HG03175 (cell line): ENCODE data around the gene IFI30.

ENCODE experiments used
- ATAC-seq: cut with Tn5 transposase; IDR thresholded peaks from one replicate; pipeline ENCODE4 v1.9.1; 2021; ENCODE audit warnings: mild to moderate bottlenecking, moderate library complexity; ENCODE audit not compliant: unreplicated experiment

Gene IFI30

DNA sequence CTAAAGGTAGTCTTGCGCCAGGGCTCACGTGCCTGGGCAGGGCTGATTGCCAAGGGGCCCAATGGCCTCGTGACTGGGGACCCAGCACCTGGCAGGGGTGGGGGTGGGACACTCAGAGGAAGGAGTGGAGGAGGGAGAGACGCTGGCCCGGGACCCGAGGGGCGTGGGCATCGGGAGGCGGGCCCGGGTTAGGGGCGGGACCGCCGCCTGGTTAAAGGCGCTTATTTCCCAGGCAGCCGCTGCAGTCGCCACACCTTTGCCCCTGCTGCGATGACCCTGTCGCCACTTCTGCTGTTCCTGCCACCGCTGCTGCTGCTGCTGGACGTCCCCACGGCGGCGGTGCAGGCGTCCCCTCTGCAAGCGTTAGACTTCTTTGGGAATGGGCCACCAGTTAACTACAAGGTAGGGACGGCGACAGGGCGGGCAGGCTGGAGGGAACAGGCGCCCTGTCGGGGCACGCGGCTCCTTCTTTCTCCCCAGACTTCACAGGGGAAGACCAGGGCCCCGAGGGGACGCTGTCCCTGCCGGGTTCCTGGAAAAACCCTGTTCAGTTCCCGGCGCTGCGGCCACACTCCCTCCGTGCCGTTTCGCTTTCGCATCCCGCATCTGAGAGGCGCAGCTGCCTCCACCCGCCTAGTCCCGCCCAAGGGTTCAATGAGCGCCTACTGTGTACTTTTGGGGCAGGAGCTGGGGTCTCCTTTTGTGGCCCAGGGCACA lies at the start of gene IFI30:
IFI30 (plus strand) TSS at position 242 of the 717 bp plus-strand sequence; CDS start at position 271, 29 bp downstream.
- ATAC-seq, result peak; percentile 45

DNA sequence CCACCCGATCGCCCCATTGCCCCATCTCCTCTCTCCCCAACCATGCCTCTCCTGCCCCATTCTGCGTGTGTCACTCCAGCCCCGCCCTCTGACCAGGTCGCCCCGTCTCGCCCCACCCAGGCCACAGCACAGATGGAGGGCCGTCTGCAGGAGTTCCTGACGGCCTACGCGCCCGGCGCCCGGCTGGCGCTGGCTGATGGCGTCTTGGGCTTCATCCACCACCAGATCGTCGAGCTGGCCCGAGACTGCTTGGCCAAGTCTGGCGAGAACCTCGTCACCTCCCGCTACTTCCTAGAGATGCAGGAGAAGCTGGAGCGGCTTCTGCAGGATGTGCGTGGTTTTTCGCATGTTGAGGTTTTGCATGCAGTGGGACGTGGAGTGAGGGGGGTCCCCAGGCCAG lies 49.8 kb upstream of the IFI30 start:
- no peak for ATAC-seq

DNA sequence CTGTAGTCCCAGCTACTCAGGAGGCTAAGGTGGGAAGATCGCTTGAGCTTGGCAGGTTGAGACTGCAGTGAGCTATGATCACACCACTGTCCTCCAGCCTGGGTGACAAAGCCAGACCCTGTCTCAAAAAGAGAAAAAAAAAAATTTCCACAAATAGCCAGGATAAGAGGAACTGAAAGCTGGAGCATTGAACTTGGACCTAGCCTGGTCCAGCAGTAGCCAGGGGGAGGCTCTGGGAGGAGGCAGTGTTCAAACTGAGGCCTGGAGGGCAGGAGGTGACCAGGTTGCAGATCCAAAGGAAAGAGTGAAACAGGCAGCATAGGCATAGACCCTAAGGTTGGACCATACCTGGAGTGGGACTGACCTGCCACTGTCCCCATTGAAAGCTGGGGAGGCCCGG lies 47.5 kb upstream of the IFI30 start:
- ATAC-seq, result no peak

DNA sequence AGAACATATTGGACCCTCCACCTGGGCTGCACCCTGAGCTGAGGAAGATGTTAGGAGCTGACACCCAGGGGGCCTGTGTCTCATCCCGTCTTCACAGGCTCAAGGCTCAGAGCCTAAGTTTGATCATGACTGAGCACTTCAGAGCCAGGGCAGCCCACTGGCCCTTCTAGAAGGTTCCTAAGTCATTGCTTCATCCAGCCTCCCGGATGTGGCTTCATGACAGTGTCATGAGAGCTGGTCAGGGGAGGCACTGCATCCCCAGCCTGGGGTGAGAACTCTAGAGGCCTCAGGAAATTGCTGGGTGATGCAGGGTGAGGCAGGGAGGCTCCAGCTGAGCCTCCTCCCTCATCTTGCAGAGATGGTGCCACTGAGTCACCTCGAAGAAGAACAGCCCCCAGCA lies 45.6 kb upstream of the IFI30 start:
- no peak for ATAC-seq

DNA sequence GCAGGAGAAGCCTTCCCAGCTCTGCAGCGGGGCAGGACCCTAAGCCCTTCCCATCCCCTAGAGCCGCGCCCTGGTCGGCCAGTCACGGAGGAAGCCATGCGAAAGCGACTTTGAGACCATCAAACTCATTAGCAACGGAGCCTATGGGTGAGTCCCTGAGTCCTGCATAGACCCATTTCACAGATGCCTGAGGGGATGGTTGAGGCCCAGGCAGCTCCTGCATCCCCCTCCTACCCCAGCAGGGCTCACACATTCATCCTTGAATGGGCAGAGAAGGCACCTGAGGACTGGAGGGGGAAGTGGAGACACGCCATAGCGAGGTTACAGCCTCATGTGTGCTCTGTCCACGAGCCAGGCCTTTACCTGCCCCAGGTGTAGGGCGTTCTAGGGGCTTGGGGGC lies 44.8 kb upstream of the IFI30 start:
- ATAC-seq, result no peak

DNA sequence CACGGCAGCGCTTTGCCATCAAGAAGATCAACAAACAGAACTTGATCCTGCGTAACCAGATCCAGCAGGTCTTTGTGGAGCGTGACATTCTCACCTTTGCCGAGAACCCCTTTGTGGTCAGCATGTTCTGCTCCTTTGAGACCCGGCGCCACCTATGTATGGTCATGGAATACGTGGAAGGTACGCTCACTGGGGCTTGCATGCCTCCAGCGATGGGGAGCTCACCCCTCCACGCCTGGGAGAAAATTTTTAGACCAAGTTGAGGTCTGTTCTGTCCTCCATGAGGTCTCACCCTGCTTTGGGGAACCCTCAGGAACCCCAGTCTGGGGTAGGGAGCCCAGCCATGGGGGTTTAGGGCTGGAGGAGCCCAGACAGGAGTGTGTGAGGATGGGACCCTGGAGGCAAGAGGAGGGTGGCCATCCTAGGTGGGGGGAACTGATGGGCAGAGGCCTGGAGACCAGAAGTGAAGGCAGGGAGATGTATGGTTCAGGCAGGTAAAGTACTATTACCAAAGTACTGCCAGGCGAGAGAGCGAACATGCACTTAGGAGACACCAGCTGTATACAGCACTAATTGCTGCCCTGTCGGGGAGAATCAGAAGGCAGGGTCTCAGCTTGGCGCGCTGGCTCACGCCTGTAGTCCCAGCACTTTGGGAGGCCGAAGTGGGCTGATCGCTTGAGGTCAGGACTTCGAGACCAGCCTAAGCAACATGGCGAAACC lies 42.9 kb upstream of the IFI30 start:
- no peak for ATAC-seq

DNA sequence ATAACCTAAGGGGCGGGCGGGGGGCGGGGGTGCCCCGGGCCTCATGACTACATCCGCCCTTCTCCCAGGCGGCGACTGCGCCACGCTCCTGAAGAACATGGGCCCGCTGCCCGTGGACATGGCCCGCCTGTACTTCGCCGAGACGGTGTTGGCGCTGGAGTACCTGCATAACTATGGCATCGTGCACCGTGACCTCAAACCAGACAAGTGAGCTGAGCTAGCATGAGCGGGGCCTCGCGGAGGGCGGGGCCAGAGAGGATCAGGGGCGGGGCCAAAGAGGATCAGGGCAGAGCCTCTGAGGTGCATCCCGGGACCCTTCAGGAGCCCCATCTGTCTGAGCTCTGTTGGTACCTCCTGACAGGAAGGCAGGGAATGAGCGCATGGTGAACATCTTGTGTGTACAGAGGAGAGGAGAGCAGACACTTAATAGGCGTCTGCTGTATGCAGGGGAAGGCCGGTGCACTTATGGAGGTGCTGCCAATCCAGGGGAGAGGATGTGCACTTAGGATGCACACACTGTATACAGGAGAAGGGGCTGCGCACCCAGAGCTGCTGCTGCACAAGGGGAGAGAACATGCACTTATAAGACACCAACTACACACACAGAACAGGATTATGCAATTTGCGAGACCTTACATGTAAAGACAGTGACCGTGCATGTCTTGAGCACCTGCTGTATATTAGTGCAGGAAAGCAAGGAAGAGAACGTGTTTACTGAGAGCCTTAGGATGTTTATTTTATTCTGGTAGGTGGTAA lies 41.6 kb upstream of the IFI30 start:
- no peak for ATAC-seq

DNA sequence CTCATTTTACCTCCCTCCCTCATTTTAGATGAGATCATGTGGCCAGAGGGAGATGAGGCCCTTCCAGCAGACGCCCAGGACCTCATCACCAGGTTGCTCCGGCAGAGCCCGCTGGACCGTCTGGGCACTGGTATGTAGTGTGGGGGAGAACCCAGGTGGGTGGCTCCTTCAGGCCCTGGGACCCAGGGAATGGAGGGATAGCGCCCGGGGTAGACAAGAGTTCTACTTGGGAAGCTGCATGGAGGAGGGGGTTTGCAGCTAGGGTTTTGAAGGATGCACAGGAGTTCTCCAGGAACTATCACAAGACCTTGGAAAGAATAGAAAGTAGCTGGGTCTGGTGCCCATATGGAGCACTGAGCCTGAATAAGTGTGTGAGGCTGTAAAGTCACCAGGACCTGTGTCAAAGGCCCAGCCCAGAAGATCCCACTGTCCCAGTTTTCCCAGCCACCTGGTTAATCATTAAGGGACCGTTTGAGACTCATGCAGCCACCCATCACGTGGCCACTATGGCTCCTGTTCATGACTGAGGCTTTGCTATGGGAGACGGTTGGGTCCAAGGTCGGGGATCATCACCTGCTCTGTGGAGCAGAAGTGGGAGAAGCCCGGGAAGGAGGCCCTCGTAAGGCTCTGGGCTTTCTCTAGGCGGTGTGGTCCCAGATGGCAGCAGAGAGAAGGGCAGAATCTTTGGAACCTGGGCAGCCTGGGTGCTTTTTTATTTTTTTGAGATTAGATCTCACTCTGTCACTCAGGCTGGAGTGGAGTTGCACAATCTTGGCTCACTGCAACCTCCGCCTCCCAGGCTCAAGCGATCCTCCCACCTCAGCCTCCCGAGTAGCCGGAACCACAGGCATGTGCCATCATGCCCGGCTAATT lies 37.7 kb upstream of the IFI30 start:
- no peak for ATAC-seq

DNA sequence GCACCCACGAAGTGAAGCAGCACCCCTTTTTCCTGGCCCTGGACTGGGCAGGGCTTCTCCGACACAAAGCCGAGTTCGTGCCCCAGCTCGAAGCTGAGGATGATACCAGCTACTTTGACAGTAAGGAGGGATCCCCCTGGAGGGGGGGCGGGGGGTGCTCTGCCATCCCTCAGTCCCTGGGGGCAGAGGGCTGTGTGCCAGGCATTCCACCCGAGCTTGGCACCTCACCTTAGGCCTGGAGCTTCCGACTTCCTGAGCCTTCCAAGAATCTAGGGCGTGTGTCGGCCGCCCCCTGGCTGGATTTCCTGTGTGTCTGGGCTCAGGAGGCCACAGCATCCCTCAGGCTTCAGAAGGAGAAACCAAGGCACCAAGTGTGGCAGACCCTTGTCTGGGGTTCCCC lies 36.4 kb upstream of the IFI30 start:
- no peak for ATAC-seq

DNA sequence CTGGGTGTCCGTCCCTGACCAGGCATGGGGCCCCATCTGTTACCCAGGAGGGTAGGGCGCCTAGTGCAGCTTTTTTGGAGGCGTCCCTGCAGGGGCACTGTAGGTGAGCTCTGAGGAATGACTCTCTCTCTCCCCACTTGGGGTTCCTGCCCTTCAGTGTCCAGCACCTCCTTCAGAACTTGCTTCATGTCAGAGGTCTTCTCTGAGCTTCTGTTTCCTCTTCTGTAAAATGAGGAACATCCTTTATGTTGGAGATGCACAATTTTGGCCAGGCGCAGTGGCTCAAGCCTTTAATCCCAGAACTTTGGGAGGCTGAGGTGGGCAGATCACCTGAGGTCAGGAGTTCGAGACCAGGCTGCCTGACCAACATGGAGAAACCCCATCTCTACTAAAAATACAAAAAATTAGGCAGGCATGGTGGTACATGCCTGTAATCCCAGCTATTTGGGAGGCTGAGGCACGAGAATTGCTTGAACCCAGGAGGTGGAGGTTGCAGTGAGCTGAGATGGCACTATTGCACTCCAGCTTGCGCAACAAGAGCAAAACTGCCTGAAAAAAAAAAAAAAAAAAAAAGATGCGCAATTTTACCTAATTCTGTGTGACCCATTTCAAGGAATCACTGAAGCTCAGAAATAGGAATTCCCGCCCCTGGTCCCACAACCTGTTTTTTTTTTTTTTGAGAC lies 35.8 kb upstream of the IFI30 start:
- ATAC-seq, result no peak

DNA sequence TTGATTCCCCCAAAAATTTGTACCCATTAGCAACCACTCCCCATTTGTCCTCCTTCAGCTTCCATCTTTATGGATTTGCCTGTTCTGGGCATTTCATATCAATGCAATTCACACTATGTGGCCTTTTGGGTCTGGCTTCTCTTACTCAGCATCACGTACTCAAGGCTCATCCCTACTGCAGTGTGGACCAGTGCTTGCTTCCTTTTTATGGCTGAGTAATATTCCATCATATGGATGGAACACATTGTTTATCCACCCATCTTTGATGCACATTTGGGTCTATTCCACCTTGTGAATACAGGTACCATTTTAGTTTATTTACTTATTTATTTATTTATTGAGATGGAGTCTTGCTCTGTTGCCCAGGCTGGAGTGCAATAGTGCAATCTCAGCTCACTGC lies 33.1 kb upstream of the IFI30 start:
- ATAC-seq, result no peak

DNA sequence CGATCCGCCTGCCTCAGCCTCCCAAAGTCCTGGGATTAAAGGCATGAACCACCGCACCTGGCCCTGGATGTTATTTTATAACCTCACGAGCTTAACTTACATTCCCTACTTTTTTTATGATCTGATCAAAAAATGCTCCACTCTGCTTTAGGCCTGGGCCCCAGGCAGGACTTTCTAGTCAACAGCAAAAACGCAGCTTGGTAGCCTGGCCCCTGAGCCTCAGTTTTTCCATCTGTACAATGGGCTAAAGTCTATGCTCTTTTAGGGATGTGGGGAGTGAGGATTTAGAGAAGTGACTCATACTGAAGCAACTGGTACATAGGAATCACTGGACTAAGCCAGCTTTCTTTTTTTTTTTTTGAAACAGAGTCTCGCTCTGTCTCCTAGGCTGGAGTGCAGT lies 32.6 kb upstream of the IFI30 start:
- ATAC-seq, result no peak

DNA sequence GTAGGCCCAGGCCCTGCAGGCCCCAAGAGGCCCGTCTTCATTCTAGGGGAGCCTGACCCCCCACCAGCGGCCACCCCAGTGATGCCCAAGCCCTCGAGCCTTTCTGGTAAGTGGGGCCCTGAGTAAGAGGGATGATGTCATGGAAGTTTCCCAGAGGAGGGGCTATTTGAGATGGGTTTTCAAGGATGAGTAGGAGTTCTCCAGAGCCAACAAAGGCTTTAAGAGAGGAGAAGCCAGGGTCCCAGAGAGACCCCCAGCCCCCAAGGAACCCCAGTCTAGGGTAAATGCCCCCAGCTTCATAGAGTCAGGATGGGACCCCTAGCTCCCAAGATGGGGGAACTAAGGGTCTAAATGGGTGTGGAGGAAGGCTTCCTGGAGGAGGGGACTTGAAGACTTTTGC lies 29.7 kb upstream of the IFI30 start:
- ATAC-seq, result no peak

DNA sequence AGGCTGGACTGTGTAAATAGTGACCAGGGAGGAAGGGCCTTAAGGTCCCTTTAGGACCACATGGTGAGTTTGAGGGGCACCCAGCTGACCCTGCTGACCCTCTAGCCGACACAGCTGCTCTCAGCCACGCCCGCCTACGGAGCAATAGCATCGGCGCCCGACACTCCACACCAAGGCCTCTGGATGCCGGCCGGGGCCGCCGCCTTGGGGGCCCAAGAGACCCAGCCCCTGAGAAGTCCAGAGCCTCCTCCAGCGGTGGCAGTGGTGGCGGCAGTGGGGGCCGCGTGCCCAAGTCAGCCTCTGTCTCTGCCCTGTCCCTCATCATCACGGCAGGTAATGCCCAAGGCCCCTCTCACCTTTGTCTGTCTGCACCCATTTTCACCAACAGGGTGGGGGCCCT lies 29.3 kb upstream of the IFI30 start:
- ATAC-seq, result no peak

DNA sequence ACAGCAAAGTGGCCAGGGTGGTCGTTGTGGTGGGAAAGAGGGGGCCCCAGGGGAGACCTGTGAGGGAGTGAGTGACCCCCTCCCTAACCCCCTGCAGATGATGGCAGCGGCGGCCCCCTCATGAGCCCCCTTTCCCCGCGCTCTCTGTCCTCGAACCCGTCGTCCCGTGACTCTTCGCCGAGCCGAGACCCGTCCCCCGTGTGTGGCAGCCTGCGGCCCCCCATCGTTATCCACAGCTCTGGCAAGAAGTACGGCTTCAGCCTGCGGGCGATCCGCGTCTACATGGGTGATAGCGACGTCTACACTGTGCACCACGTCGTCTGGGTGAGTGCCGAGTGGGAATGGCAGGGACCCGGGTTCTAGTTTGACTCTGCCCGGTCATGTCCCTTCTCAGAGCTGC lies 28.7 kb upstream of the IFI30 start:
- ATAC-seq, result no peak

DNA sequence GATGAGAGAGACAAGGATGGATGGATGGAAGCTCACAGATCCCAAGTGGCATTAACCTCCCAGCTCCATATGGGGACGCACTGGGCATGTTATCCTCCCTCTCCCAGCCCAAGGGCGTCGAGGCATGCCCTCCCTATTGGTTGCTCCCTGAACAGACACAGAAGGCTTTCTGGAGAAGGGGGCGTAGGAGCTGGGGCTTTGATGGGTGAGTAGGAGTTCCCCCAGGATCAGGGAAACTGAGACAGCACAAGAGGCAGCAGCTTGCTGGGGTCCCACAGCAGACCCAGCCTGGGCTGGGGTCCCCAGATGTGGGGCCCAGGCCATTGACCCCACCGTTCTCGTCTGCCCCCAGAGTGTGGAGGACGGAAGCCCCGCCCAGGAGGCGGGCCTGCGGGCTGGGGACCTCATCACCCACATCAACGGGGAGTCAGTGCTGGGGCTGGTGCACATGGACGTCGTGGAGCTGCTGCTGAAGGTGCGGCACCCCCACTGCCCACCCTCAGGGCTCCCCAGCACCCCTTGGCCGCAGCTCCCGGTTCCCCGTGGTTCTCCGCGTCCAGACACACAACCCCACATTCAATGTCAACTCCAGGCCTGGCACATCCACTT lies 28.1 kb upstream of the IFI30 start:
- no peak for ATAC-seq

DNA sequence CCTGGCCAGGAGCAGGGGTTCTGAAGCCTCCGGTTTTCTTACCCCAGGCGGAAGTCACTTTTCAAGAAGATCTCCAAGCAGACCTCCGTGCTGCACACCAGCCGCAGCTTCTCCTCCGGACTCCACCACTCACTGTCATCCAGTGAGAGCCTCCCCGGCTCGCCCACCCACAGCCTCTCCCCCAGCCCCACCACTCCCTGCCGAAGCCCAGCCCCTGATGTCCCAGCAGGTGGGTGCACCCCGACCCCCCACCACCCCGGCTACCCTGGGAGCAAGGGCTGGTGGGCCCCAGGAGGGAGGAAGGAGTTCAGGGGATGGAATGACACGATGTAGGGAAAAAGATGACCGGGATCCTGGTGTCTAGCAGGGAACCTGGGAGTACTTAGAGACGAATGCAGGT lies 26.2 kb upstream of the IFI30 start:
- no peak for ATAC-seq

DNA sequence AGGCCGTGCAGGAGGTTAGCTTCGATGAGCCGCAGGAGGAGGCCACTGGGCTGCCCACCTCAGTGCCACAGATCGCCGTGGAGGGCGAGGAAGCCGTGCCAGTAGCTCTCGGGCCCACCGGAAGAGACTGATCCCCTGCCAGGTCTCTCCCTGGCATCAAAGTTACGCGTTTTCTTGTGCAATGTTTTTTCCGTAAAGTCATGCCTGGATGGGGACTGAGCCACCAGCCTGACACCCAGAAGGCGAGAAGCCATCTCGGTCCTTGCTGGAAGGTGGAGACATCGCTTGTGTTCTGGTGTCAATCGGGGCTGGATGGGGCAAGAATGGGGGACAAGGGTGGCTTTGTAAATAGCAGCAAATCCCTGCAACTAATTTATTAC lies 24.0 kb upstream of the IFI30 start:
- ATAC-seq, result no peak

DNA sequence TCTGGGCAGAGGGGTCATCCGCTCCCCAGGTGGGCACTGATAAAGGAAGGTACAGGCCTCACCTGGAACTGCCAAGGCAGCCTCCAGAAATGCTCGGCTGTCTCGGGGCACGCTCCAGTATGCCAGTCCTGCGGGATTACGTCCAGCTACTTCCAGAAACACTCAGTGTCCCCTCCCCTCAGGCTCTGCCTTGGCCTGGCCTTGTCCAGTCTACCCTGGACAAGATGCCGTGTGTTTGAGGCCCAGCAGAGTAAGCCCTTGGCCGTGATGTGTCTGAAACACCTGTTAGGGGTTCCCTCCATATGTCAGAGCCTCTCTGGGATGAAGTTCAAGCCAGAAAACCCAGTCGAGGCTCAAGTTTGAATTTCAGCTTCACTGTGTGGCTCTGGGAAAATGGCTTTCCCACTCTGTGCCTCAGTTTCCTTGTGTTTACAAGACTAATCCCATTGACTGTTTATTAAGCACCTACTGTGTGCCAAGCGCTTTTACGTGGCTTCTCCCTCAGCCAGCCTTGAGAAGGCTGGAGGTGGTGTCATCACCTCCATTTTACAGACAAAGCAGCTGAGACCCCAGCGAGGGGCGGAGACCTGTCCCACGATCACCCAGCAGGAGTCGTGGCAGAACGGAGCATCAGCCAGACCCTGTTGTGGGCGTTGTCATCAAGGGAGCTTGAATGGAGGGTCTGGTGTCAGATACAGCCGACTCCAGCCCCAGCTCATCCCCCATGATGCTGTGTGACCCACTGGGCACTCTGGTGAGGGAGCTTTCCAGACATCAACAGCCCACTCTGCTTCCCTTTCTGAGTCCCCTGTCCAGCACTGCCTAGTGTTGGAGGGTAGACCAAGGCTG lies 22.6 kb upstream of the IFI30 start:
- ATAC-seq, result no peak
